Mesendoderm (in vitro differentiated cells): ENCODE measurements around the gene NXPH1.

Experiments
- DNase-seq: peaks from one replicate; pipeline ENCODE4 v3.0.0; 2013
- H2AK5ac ChIP-seq: 2 replicates; pipeline ENCODE4 v1.6.1; 2013; ENCODE audit warnings: low read length, inconsistent platforms
- H2BK120ac ChIP-seq: 2 replicates; pipeline ENCODE4 v1.6.1; 2013; ENCODE audit warnings: low read depth, mild to moderate bottlenecking, low read length, moderate library complexity, mixed read lengths
- H2BK15ac ChIP-seq: replicated peaks from 2 replicates; pipeline ENCODE4 v1.6.1; 2013; ENCODE audit warnings: low read depth, mild to moderate bottlenecking, moderate library complexity
- H2BK5ac ChIP-seq: 2 replicates; pipeline ENCODE4 v1.6.1; 2013; ENCODE audit warnings: low read length, inconsistent platforms
- H3K18ac ChIP-seq: 2 replicates; pipeline ENCODE4 v1.6.1; 2013; ENCODE audit warnings: mild to moderate bottlenecking, low read length, mixed read lengths
- H3K23ac ChIP-seq: one replicate; pipeline ENCODE4 v1.6.1; 2013; ENCODE audit warnings: low read length
- H3K27ac ChIP-seq: 2 replicates; pipeline ENCODE4 v1.5.1; 2013; ENCODE audit warnings: low read depth, mild to moderate bottlenecking, inconsistent platforms, low read length, moderate library complexity
- H3K27me3 ChIP-seq: 2 replicates; pipeline ENCODE4 v1.6.1; 2013; ENCODE audit warnings: low read length, control low read depth, mild to moderate bottlenecking, inconsistent platforms; ENCODE audit not compliant: insufficient read depth, poor library complexity
- H3K36me3 ChIP-seq: 2 replicates; pipeline ENCODE4 v1.6.1; 2013; ENCODE audit warnings: low read length, inconsistent platforms; ENCODE audit not compliant: control insufficient read depth, insufficient read depth
- H3K4ac ChIP-seq: one replicate; pipeline ENCODE4 v1.6.1; 2013; ENCODE audit warnings: low read depth, mild to moderate bottlenecking, low read length, moderate library complexity
- H3K4me1 ChIP-seq: 2 replicates; pipeline ENCODE4 v1.6.1; 2013; ENCODE audit warnings: low read depth, low read length, inconsistent platforms; ENCODE audit not compliant: control insufficient read depth
- H3K4me2 ChIP-seq: 2 replicates; pipeline ENCODE4 v1.6.1; 2013; ENCODE audit warnings: low read length
- H3K4me3 ChIP-seq: 2 replicates; pipeline ENCODE4 v1.5.1; 2013; ENCODE audit warnings: mild to moderate bottlenecking, low read length
- H3K56ac ChIP-seq: one replicate; pipeline ENCODE4 v1.6.1; 2013; ENCODE audit warnings: low read length
- H3K79me1 ChIP-seq: 2 replicates; pipeline ENCODE4 v1.6.1; 2013; ENCODE audit warnings: low read length, inconsistent platforms
- H3K79me2 ChIP-seq: 2 replicates; pipeline ENCODE4 v1.6.1; 2013; ENCODE audit warnings: mild to moderate bottlenecking, low read length; ENCODE audit not compliant: control insufficient read depth, insufficient read depth
- H3K9ac ChIP-seq: 2 replicates; pipeline ENCODE4 v1.6.1; 2013; ENCODE audit warnings: low read length, inconsistent platforms
- H4K5ac ChIP-seq: one replicate; pipeline ENCODE4 v1.6.1; 2013; ENCODE audit warnings: low read length
- H4K8ac ChIP-seq: one replicate; pipeline ENCODE4 v1.6.1; 2013; ENCODE audit warnings: low read depth, mild to moderate bottlenecking, control low read depth, low read length, moderate library complexity
- WGBS: extraction: QIAGEN DNeasy Blood & Tissue Kit; methylation state at CpG from one replicate; pipeline ENCODE4 v1.1.7; 2013; ENCODE audit warnings: low lambda C conversion rate, missing lambda C conversion rate; ENCODE audit not compliant: insufficient coverage; ENCODE audit errors: extremely low coverage; 5-methylcytosine and 5-hydroxymethylcytosine counted together

Gene NXPH1

GRCh38 chr7:8590791-8591190 lies 157.4 kb downstream of the NXPH1 start:
- Histone ChIP-seq H3K4me3 (no peak overlapping the region), H3K4me2 (no peak overlapping the region), H3K27me3 (no peaks in the 10 kb centered on the region), H3K4me1 (no peaks in the 10 kb centered on the region), H3K36me3 (no peaks in the 10 kb centered on the region), H2BK120ac (no peak overlapping the region), H3K79me2 (no peaks in the 10 kb centered on the region), H2AK5ac (no peak overlapping the region), H3K56ac (no peak overlapping the region), H4K8ac (no peak overlapping the region), H3K79me1 (no peaks in the 10 kb centered on the region), H3K23ac (no peak overlapping the region), H3K27ac (no peak overlapping the region), H3K18ac (no peak overlapping the region), H2BK5ac (no peak overlapping the region), H3K9ac (no peak overlapping the region), H4K5ac (no peak overlapping the region), H3K4ac (no peak overlapping the region), H2BK15ac (no peak overlapping the region)
- WGBS, result no CpG with 5 or more reads among the region's 3 CpGs
- no peak for DNase-seq

GRCh38 chr7:8591289-8591688 lies 157.9 kb downstream of the NXPH1 start:
- H3K27ac ChIP-seq, result no peak overlapping the region
- H2BK5ac ChIP-seq, result no peak overlapping the region
- H4K5ac ChIP-seq, result no peak overlapping the region
- peak; percentile 29 for DNase-seq
- H3K27me3 ChIP-seq, result no peaks in the 10 kb centered on the region
- no peak overlapping the region for H2BK120ac ChIP-seq
- H3K18ac ChIP-seq, result no peak overlapping the region
- H3K4me2 ChIP-seq, result no peak overlapping the region
- H3K56ac ChIP-seq, result no peak overlapping the region
- H3K4me1 ChIP-seq, result no peaks in the 10 kb centered on the region
- no peak overlapping the region for H3K4me3 ChIP-seq
- no peaks in the 10 kb centered on the region for H3K79me1 ChIP-seq
- H3K36me3 ChIP-seq, result no peaks in the 10 kb centered on the region
- no peak overlapping the region for H4K8ac ChIP-seq
- no peak overlapping the region for H3K23ac ChIP-seq
- no peak overlapping the region for H3K4ac ChIP-seq
- no peak overlapping the region for H2AK5ac ChIP-seq
- no peaks in the 10 kb centered on the region for H3K79me2 ChIP-seq
- H3K9ac ChIP-seq, result no peak overlapping the region
- H2BK15ac ChIP-seq, result no peak overlapping the region

DNA sequence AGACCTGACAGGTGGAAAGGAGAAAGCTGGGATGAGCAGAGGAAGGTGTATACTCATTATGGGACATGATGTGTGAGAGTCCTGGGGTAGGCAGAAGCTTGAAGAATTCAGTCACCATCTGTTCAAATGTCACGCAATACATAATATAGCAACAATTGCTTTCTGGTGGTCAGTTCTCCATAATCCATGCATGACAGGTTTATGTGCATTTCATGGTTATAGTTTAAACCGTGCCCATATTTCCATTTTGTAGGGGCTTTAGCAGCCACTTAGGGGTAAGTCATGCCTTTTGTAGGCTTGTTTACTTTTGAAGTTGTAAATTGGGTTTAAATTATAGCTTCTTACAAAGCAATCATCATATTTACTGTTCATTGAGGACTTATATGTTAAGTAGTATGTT lies 158.8 kb downstream of the NXPH1 start:
- Histone ChIP-seq H3K79me1 (no peaks in the 10 kb centered on the region), H2AK5ac (no peak overlapping the region), H2BK15ac (no peak overlapping the region), H3K79me2 (no peaks in the 10 kb centered on the region), H4K8ac (no peak overlapping the region), H3K27me3 (no peaks in the 10 kb centered on the region), H3K4me3 (no peak overlapping the region), H3K18ac (no peak overlapping the region), H3K9ac (no peak overlapping the region), H3K4me2 (no peak overlapping the region), H3K56ac (no peak overlapping the region), H3K36me3 (no peaks in the 10 kb centered on the region), H3K4me1 (no peaks in the 10 kb centered on the region), H3K27ac (no peak overlapping the region), H3K4ac (no peak overlapping the region), H4K5ac (no peak overlapping the region), H2BK120ac (no peak overlapping the region), H2BK5ac (no peak overlapping the region), H3K23ac (no peak overlapping the region)
- no CpG with 5 or more reads among the region's 2 CpGs for WGBS
- DNase-seq, result no peak

DNA sequence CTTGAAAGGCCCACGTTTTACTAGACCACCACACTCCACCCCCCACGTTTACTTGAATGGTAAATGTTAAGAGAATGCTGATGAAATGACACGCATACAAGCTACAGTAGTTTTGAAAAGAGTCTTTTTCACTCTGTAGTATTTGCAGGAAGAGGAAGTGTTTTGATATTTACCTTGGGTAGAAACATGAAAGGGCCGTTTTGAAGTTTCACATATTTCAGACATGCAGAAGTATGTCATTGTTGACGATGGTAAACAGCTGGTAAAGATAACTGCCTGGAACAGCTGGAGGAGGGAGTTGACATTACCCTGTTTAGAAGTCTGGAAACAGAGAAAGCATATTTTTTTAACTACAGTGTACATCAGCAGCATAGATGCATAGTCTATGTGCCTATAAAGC lies 160.7 kb downstream of the NXPH1 start:
- Histone ChIP-seq H3K27me3 (no peaks in the 10 kb centered on the region), H3K56ac (no peak overlapping the region), H3K79me1 (no peaks in the 10 kb centered on the region), H2BK5ac (no peak overlapping the region), H2AK5ac (no peak overlapping the region), H3K9ac (no peak overlapping the region), H3K27ac (no peak overlapping the region), H2BK15ac (no peak overlapping the region), H4K8ac (no peak overlapping the region), H3K4me3 (no peak overlapping the region), H3K4ac (no peak overlapping the region), H4K5ac (no peak overlapping the region), H3K18ac (no peak overlapping the region), H3K23ac (no peak overlapping the region), H3K36me3 (no peaks in the 10 kb centered on the region), H3K79me2 (no peaks in the 10 kb centered on the region), H3K4me2 (no peak overlapping the region), H2BK120ac (no peak overlapping the region), H3K4me1 (no peaks in the 10 kb centered on the region)
- WGBS, result no CpG with 5 or more reads among the region's 5 CpGs
- DNase-seq, result no peak

DNA sequence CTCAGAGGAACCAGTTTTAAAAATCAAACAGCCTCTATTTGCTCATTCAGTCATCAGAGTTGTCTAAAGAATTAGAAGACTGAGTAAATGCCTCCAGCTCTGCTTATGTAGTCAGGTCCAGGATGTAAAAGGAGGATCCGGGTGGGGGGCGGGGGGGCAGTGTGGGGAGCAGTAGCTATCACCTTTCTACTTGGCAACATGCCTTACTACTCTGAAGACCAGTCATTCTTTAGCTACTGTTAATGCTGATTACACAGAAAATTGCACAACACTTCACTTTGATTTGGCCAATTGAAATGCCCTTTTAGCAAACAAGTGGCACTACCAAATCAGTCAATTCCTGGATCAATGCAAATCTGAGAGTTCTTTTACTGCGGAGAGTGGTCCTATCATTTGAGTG lies 164.2 kb downstream of the NXPH1 start:
- no peak for DNase-seq
- Histone ChIP-seq H3K79me2 (no peaks in the 10 kb centered on the region), H2BK120ac (no peak overlapping the region), H3K4me2 (no peak overlapping the region), H3K9ac (no peak overlapping the region), H3K18ac (no peak overlapping the region), H4K8ac (no peak overlapping the region), H3K27me3 (no peaks in the 10 kb centered on the region), H3K4ac (no peak overlapping the region), H3K56ac (no peak overlapping the region), H3K4me3 (no peak overlapping the region), H3K4me1 (no peaks in the 10 kb centered on the region), H2BK5ac (no peak overlapping the region), H3K27ac (no peak overlapping the region), H3K79me1 (no peaks in the 10 kb centered on the region), H2BK15ac (no peak overlapping the region), H4K5ac (no peak overlapping the region), H2AK5ac (no peak overlapping the region), H3K23ac (no peak overlapping the region), H3K36me3 (no peaks in the 10 kb centered on the region)
- WGBS, result no CpG with 5 or more reads among the region's 3 CpGs

DNA sequence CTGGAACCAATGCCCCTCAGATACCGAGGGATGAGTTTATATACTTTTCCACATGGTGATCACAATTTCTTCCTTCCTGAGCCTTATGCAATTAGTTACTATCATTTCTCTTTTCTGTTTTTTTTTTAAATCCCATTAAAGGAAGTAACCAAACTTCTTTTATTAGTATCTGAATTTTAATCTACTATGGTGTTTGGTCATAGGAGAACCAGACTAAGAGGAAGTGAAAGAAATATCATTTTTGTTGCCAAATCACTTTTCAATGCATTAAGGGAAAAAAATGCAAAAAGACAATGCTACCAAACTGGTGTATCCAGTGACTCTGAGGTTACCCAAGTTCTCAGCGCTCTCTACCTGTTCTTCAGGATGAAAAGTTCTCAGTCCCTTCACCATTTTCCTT lies 167.7 kb downstream of the NXPH1 start:
- H3K18ac ChIP-seq, result no peak overlapping the region
- no peaks in the 10 kb centered on the region for H3K79me1 ChIP-seq
- no peak overlapping the region for H4K5ac ChIP-seq
- no peaks in the 10 kb centered on the region for H3K27me3 ChIP-seq
- H2AK5ac ChIP-seq, result no peak overlapping the region
- H2BK5ac ChIP-seq, result no peak overlapping the region
- WGBS, result no CpG with 5 or more reads among the region's 2 CpGs
- H3K4ac ChIP-seq, result no peak overlapping the region
- H3K4me1 ChIP-seq, result no peaks in the 10 kb centered on the region
- H3K27ac ChIP-seq, result no peak overlapping the region
- no peaks in the 10 kb centered on the region for H3K79me2 ChIP-seq
- no peak overlapping the region for H2BK120ac ChIP-seq
- H3K23ac ChIP-seq, result no peak overlapping the region
- no peak overlapping the region for H3K4me2 ChIP-seq
- H3K4me3 ChIP-seq, result no peak overlapping the region
- H2BK15ac ChIP-seq, result no peak overlapping the region
- no peak overlapping the region for H3K9ac ChIP-seq
- no peak for DNase-seq
- H4K8ac ChIP-seq, result no peak overlapping the region
- H3K36me3 ChIP-seq, result no peaks in the 10 kb centered on the region
- no peak overlapping the region for H3K56ac ChIP-seq
